Right atrium auricular region (tissue), 2 donors: ENCODE measurements around the gene LYPD6B. TPM values are rescaled to one million over a fixed set of nuclear protein-coding genes. Genes with fewer than 3 reads are reported as not detected.

ENCODE experiments used
- DNase-seq: peaks from one replicate; pipeline ENCODE4 v3.0.0-alpha.2; 2019; ENCODE audit warnings: low spot score
- H3K27ac ChIP-seq, 2 donors: fragments of 200-600 bp; sonication (generic); 1 replicate in 1 of 2; 2 replicates in 1 of 2; pipeline ENCODE4 v1.5.1; 2016 to 2019
- H3K27me3 ChIP-seq, 2 donors: fragments of 200-600 bp; sonication (generic); one replicate each; pipeline versions ENCODE4 v1.5.1 to v1.6.0; 2017 to 2019
- H3K36me3 ChIP-seq: fragments of 200-600 bp; sonication (generic); one replicate; pipeline ENCODE4 v1.5.1; 2016
- H3K4me1 ChIP-seq, 2 donors: fragments of 200-600 bp; sonication (generic); one replicate each; pipeline versions ENCODE4 v1.5.1 to v1.6.0; 2017 to 2019
- H3K4me3 ChIP-seq, 2 donors: fragments of 200-600 bp; sonication (generic); 1 replicate in 1 of 2; 2 replicates in 1 of 2; pipeline ENCODE4 v1.5.1; 2017 to 2019; ENCODE audit warnings: mild to moderate bottlenecking in 1 of 2, moderate library complexity in 1 of 2
- H3K9me3 ChIP-seq, 2 donors: fragments of 200-600 bp; sonication (generic); one replicate each; pipeline ENCODE4 v1.5.1; 2019
- CTCF ChIP-seq, 2 donors: fragments of 200-600 bp; sonication (generic); IDR thresholded peaks; one replicate each; pipeline ENCODE4 v1.5.1; 2019; ENCODE audit warnings: antibody characterized with exemption in 2 of 2
- total RNA-seq, 2 donors: library from RNA; depleted of rRNA; stranded (reverse); fragments of >200 nt; gene quantifications; one replicate each; pipeline ENCODE4 v1.1.0, GENCODE V29; 2016

Gene LYPD6B
- total RNA-seq, 2 donors from 2014 or later, result 0.28 TPM; not detected in 1

- Histone ChIP-seq H3K27ac (no peak overlapping the region), H3K4me3 (no peak overlapping the region), H3K4me1 (peaks cover 0 to 4% of the 10 kb centered on the region in 2 donors), H3K9me3 (no peaks in the 10 kb centered on the region), H3K27me3 (no peaks in the 10 kb centered on the region), H3K36me3 (no peaks in the 10 kb centered on the region)
- DNase-seq, result no peak
- no peak for TF ChIP-seq CTCF (IDR thresholded peaks at IDR 0.05)
Observed at GRCh38 chr2:149000158-149000938, 38.2 kb upstream of the LYPD6B start.

- peaks cover 0 to 4% of the 10 kb centered on the region in 2 donors for H3K4me1 ChIP-seq
- H3K27ac ChIP-seq, result no peak overlapping the region
- H3K36me3 ChIP-seq, result no peaks in the 10 kb centered on the region
- no peak for TF ChIP-seq CTCF (IDR thresholded peaks at IDR 0.05)
- no peak overlapping the region for H3K4me3 ChIP-seq
- DNase-seq, result no peak
- no peaks in the 10 kb centered on the region for H3K27me3 ChIP-seq
- H3K9me3 ChIP-seq, result no peaks in the 10 kb centered on the region
Observed at GRCh38 chr2:149001496-149001895, 37.0 kb upstream of the LYPD6B start.

DNA sequence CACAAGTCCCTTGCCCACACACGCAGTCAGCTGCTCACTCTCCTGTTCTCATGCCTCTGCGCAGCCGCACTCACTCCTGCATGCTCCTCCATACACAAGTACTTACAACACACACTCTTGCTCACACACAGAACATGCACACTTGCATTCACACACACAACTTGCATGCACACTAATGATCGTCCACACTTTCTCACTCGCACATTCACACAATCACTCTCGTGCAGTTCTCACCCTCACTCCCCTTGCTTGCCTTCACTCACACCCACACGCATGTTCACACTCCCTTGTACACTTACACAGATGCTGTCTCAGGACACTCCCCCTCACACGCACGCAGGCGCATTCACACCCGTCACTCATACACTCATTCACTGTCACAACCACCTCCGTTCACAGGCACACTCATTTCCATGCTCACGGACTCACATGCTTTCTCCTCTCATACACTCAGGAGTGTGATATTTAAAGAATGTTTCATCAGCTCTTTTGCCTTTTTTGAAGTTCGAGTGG lies 36.1 kb upstream of the LYPD6B start:
- no peaks in the 10 kb centered on the region for H3K27me3 ChIP-seq
- H3K4me1 ChIP-seq, result peaks cover 0 to 4% of the 10 kb centered on the region in 2 donors
- no peak for DNase-seq
- H3K9me3 ChIP-seq, result no peaks in the 10 kb centered on the region
- no peak for TF ChIP-seq CTCF (IDR thresholded peaks at IDR 0.05)
- H3K36me3 ChIP-seq, result no peaks in the 10 kb centered on the region
- no peak overlapping the region for H3K4me3 ChIP-seq
- no peak overlapping the region for H3K27ac ChIP-seq

DNA sequence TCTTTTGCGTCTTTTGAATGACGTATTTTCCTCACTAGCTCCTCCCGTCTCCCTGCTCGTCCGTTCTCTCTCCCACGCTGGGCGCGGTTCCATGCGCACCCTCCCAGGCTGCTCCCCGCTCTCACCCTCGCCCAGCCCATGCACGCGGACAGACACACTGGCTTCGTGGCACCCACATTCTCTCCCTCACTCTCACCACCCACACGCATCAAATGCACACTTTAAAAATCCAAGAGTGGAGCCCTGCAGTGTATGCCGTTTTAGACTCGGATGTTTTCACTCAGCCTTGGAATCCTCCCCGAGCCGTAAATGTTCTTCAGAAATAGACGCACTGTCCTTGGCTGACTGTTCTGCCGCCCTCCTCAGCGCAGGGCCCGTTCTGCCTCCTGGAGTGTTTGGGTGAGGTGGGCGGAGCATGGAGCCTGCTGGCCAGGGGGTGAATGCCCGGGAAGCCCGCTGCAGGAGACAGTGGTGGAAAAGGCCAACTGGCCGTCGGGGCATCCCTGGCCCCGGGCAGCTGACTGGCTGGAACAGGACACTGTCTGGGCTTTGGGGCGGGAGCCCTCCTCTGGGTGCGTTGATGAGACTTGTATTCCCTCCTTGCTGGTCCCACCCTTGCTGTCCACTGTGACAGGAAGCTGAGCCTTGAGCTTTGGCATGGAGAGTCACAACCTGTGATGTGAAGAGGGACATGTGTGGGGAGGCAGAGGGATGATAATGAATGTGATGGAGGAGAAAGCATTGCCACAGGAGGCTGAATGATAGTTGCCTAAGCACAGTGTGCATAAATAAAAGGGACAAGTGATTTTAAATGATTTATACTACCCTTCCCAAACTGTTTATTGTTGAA lies 35.4 kb upstream of the LYPD6B start:
- Histone ChIP-seq H3K4me1 (peaks cover 0 to under 1% of the 10 kb centered on the region in 2 donors), H3K27me3 (no peaks in the 10 kb centered on the region), H3K4me3 (no peak overlapping the region), H3K36me3 (no peaks in the 10 kb centered on the region), H3K9me3 (no peaks in the 10 kb centered on the region), H3K27ac (no peak overlapping the region)
- no peak for DNase-seq
- TF ChIP-seq CTCF (IDR thresholded peaks at IDR 0.05), result no peak

DNA sequence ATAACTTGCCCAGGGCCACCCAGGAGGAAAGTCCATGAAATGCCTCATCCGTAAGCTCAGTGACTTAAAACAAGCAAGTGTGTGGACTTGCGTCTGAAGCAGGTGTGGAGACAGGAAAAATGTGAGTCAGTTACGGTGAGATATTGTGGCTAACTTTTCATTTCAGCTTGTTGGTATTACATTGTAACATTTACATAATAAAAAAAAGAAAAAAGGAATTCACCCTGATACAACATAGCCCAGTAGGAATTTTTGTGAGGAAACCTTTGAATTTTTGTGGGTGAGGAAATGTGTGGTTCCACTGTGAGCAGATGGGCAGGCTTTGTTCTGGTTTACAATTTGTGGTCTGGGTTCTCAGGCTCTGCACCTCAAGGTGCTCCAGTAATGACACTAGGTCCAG lies 33.7 kb upstream of the LYPD6B start:
- no peaks in the 10 kb centered on the region for H3K9me3 ChIP-seq
- no peak overlapping the region for H3K4me3 ChIP-seq
- no peaks in the 10 kb centered on the region for H3K36me3 ChIP-seq
- H3K4me1 ChIP-seq, result no peaks in the 10 kb centered on the region
- TF ChIP-seq CTCF (IDR thresholded peaks at IDR 0.05), result no peak
- H3K27me3 ChIP-seq, result no peaks in the 10 kb centered on the region
- no peak overlapping the region for H3K27ac ChIP-seq
- no peak for DNase-seq
